HepG2 (cell line): ENCODE results near the gene TBC1D3K. TPM values are rescaled to one million over a fixed set of nuclear protein-coding genes. Genes with fewer than 3 reads are reported as not detected.
A peak's percentile ranks its signal among the peaks of the same experiment; 100 is the strongest.

ENCODE experiments used
- AKNA ChIP-seq: sonication (generic); formaldehyde crosslinking; IDR thresholded peaks from 2 replicates; pipeline ENCODE4 v1.4.0; 2020; ENCODE audit warnings: missing genetic modification reagents, borderline replicate concordance
- DPF2 ChIP-seq: sonication (generic); formaldehyde crosslinking; IDR thresholded peaks from 2 replicates; pipeline ENCODE4 v1.4.0; 2020; ENCODE audit warnings: mild to moderate bottlenecking, low read depth, missing genetic modification reagents, borderline replicate concordance
- HOXA9 ChIP-seq: sonication (generic); formaldehyde crosslinking; IDR thresholded peaks from 2 replicates; pipeline ENCODE4 v1.8.1; 2022; ENCODE audit warnings: missing genetic modification reagents, mild to moderate bottlenecking, moderate library complexity, borderline replicate concordance
- RNF2 ChIP-seq: fragments of 450-650 bp; conservative IDR thresholded peaks from 2 replicates; pipeline ENCODE4 v1.6.1; 2016; ENCODE audit warnings: low read depth
- SP2 ChIP-seq: sonication (generic); formaldehyde crosslinking; IDR thresholded peaks from 2 replicates; pipeline ENCODE4 v1.5.1; 2020; ENCODE audit warnings: mild to moderate bottlenecking, missing genetic modification reagents
- SRSF4 ChIP-seq: fragments of 200-400 bp; formaldehyde crosslinking; IDR thresholded peaks from one replicate; pipeline ENCODE4 v1.6.1; 2018; ENCODE audit warnings: mild to moderate bottlenecking, low read depth, low read length, moderate library complexity; ENCODE audit not compliant: poor library complexity, severe bottlenecking
- STAG1 ChIP-seq: sonication (generic); formaldehyde crosslinking; IDR thresholded peaks from 2 replicates; pipeline ENCODE4 v1.4.0; 2020; ENCODE audit warnings: missing genetic modification reagents
- ZFX ChIP-seq: sonication (generic); formaldehyde crosslinking; IDR thresholded peaks from 2 replicates; pipeline ENCODE4 v1.4.0; 2020; ENCODE audit warnings: mild to moderate bottlenecking, low read depth, missing genetic modification reagents, moderate library complexity
- ZNF121 ChIP-seq: sonication (generic); formaldehyde crosslinking; IDR thresholded peaks from 2 replicates; pipeline ENCODE4 v1.5.0; 2020; ENCODE audit warnings: mild to moderate bottlenecking, missing genetic modification reagents
- ZNF441 ChIP-seq: sonication (generic); formaldehyde crosslinking; IDR thresholded peaks from 2 replicates; pipeline ENCODE4 v1.7.0; 2021; ENCODE audit warnings: missing genetic modification reagents, borderline replicate concordance
- ZNF549 ChIP-seq: sonication (generic); formaldehyde crosslinking; IDR thresholded peaks from 2 replicates; pipeline ENCODE4 v1.5.0; 2020; ENCODE audit warnings: missing genetic modification reagents
- polyA plus RNA-seq, 8 experiments: library from polyadenylated mRNA; depleted of rRNA in 3 of 8; stranded (reverse) in 7 of 8; unstranded in 1 of 8; fragments of >200 nt; fragmentation: Illumina TruSeq in 4 of 8; extraction: Trizol in 4 of 8; gene quantifications; 2 replicates each; pipeline versions ENCODE4 v1.2.1 to v1.2.3, GENCODE V29; 2011 to 2016; ENCODE audit warnings: low read depth in 4 of 8, missing spikeins in 1 of 8, mixed read lengths in 1 of 8; ENCODE audit not compliant: insufficient read depth in 1 of 8
- total RNA-seq, 5 experiments: library from RNA; depleted of rRNA; stranded (reverse); fragments of >200 nt; fragmentation: Illumina TruSeq; extraction: Trizol; gene quantifications; 2 replicates each; pipeline ENCODE4 v1.2.3, GENCODE V29; 2016; ENCODE audit warnings: low read depth in 1 of 5
- TF ChIP-seq, protein P1 (sequence below): IDR thresholded peaks from 2 replicates; pipeline ENCODE4 v1.6.1; 2018; ENCODE audit warnings: missing genetic modification reagents
- TF ChIP-seq, protein P2 (sequence below): sonication (generic); formaldehyde crosslinking; IDR thresholded peaks from 2 replicates; pipeline ENCODE4 v1.5.0; 2020; ENCODE audit warnings: mild to moderate bottlenecking, missing genetic modification reagents
- TF ChIP-seq, protein P3 (sequence below): sonication (generic); formaldehyde crosslinking; IDR thresholded peaks from 2 replicates; pipeline ENCODE4 v1.5.0; 2020; ENCODE audit warnings: mild to moderate bottlenecking, missing genetic modification reagents, borderline replicate concordance
- TF ChIP-seq, protein P4 (sequence below): sonication (generic); formaldehyde crosslinking; IDR thresholded peaks from 2 replicates; pipeline ENCODE4 v1.5.0; 2020; ENCODE audit warnings: missing genetic modification reagents

Gene TBC1D3K
- total and polyA plus RNA-seq, 2 of the 13 experiments (the other 11 are each of a cell fraction or from before 2014, with no cell fraction given), result not detected

GRCh38 chr17:37885136-37885535 lies 39.1 kb upstream of the TBC1D3K start (continued):
- TF ChIP-seq SRSF4, result no peak
- no peak for TF ChIP-seq HOXA9 (CRISPR knock-in tag)
- no peak for TF ChIP-seq ZNF121 (CRISPR knock-in tag)
- no peak for TF ChIP-seq AKNA (CRISPR knock-in tag)
- no peak for TF ChIP-seq SP2 (CRISPR knock-in tag)
- no peak for TF ChIP-seq ZFX (CRISPR knock-in tag)
- TF ChIP-seq, protein P1, sequence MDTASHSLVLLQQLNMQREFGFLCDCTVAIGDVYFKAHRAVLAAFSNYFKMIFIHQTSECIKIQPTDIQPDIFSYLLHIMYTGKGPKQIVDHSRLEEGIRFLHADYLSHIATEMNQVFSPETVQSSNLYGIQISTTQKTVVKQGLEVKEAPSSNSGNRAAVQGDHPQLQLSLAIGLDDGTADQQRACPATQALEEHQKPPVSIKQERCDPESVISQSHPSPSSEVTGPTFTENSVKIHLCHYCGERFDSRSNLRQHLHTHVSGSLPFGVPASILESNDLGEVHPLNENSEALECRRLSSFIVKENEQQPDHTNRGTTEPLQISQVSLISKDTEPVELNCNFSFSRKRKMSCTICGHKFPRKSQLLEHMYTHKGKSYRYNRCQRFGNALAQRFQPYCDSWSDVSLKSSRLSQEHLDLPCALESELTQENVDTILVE (CRISPR knock-in tag), result no peak
- 0 out of 2 replicates have a peak, but pooled peaks have one; percentile 52 for TF ChIP-seq ZNF441 (CRISPR knock-in tag)
- TF ChIP-seq ZNF549 (CRISPR knock-in tag), result no peak
- TF ChIP-seq, protein P2, sequence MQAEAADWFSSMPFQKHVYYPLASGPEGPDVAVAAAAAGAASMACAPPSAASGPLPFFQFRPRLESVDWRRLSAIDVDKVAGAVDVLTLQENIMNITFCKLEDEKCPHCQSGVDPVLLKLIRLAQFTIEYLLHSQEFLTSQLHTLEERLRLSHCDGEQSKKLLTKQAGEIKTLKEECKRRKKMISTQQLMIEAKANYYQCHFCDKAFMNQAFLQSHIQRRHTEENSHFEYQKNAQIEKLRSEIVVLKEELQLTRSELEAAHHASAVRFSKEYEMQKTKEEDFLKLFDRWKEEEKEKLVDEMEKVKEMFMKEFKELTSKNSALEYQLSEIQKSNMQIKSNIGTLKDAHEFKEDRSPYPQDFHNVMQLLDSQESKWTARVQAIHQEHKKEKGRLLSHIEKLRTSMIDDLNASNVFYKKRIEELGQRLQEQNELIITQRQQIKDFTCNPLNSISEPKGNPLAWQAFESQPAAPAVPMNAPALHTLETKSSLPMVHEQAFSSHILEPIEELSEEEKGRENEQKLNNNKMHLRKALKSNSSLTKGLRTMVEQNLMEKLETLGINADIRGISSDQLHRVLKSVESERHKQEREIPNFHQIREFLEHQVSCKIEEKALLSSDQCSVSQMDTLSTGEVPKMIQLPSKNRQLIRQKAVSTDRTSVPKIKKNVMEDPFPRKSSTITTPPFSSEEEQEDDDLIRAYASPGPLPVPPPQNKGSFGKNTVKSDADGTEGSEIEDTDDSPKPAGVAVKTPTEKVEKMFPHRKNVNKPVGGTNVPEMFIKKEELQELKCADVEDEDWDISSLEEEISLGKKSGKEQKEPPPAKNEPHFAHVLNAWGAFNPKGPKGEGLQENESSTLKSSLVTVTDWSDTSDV, result no peak
- TF ChIP-seq, protein P3, sequence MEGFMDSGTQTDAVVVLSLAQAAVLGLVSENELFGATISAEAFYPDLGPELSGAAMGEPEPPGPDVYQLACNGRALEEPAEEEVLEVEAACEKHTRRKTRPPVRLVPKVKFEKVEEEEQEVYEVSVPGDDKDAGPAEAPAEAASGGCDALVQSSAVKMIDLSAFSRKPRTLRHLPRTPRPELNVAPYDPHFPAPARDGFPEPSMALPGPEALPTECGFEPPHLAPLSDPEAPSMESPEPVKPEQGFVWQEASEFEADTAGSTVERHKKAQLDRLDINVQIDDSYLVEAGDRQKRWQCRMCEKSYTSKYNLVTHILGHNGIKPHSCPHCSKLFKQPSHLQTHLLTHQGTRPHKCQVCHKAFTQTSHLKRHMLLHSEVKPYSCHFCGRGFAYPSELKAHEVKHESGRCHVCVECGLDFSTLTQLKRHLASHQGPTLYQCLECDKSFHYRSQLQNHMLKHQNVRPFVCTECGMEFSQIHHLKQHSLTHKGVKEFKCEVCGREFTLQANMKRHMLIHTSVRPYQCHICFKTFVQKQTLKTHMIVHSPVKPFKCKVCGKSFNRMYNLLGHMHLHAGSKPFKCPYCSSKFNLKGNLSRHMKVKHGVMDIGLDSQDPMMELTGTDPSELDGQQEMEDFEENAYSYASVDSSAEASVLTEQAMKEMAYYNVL (CRISPR knock-in tag), result no peak
- no peak for TF ChIP-seq RNF2
- TF ChIP-seq DPF2 (CRISPR knock-in tag), result peak; percentile 82
- TF ChIP-seq STAG1, result no peak
- TF ChIP-seq, protein P4, sequence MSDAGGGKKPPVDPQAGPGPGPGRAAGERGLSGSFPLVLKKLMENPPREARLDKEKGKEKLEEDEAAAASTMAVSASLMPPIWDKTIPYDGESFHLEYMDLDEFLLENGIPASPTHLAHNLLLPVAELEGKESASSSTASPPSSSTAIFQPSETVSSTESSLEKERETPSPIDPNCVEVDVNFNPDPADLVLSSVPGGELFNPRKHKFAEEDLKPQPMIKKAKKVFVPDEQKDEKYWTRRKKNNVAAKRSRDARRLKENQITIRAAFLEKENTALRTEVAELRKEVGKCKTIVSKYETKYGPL (CRISPR knock-in tag), result no peak
